ENCODE measurements around the gene LAYN.

DNA sequence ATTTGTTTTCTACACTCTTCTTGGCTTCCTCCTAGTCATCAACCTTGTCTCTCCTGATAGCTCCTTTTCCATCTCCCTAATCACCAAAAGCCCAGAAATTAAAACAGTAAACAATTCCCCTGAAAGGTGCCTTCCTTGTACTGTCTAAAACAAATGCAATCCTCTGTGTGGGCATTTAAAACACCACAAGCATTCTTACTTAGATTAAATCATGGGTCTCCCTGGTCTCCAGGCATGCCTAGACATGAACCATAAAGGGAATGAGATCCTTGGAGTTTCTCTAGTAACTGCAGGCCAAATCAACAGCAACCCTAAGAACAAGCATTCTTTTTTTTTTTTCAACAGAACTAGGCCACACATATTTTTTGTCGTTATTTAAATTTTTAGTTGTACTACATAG is 30.2 kb upstream of the LAYN start:
- TF ChIP-seq EZH2 (IDR thresholded peaks at IDR 0.05; ENCODE audit: insufficient read depth, poor library complexity, severe bottlenecking) (no peak), EZH2phosphoT487 (IDR thresholded peaks at IDR 0.05; ENCODE audit: insufficient read depth, low read depth) (no peak)
